HCT116 (cell line): Measurements from ENCODE around the gene PLPPR3. TPM values are rescaled to one million over a fixed set of nuclear protein-coding genes. Genes with fewer than 3 reads are reported as not detected.

ENCODE experiments used
- ATAC-seq: fragments of 200-7000 bp; cut with Tn5 transposase; 2 replicates; pipeline ENCODE4 v1.9.1; 2020; ENCODE audit warnings: mild to moderate bottlenecking, moderate library complexity
- BruUV-seq: library from RNA; stranded (reverse); fragments of 400-500 nt; replicated peaks from 2 replicates; lab custom pipeline; 2021; lab: Mats Ljungman, UMichigan
- CTCF ChIA-PET: fragments of 300-600 bp; sonication (Branson Sonifier 250); formaldehyde crosslinking; loops from one replicate; lab custom pipeline; 2021; ENCODE audit warnings: antibody characterized with exemption; lab: Charles Lee
- POLR2A ChIA-PET: fragments of 300-600, 350-600 bp; sonication (Branson Sonifier 250); formaldehyde crosslinking; loops from one replicate; lab custom pipeline; 2021; ENCODE audit warnings: antibody characterized with exemption; lab: Charles Lee
- RAD21 ChIA-PET, 2 experiments: fragments of 300-600 bp; sonication (Branson Sonifier 250); formaldehyde crosslinking; loops; one replicate each; lab custom pipeline; 2023; ENCODE audit warnings: low total read pairs in 2 of 2; ENCODE audit not compliant: uncharacterized antibody in 2 of 2, unreplicated experiment in 2 of 2, low non-redundant PET in 1 of 2; lab: Charles Lee
- DNase-seq: peaks from one replicate; pipeline ENCODE4 v3.0.0-alpha.2; 2010; ENCODE audit warnings: low read depth, low spot score
- H2AFZ ChIP-seq: fragments of 200-600 bp; shearing (Covaris generic), sonication (generic); 2 replicates; pipeline ENCODE4 v1.6.1; 2017; ENCODE audit warnings: low read depth, mixed run types, mixed read lengths, antibody characterized with exemption, low read length; ENCODE audit not compliant: poor library complexity, severe bottlenecking
- H3K27ac ChIP-seq: 2 replicates; pipeline ENCODE4 v1.5.1; 2012; ENCODE audit warnings: low read depth, low read length
- H3K27me3 ChIP-seq: fragments of 200-600 bp; sonication (generic); 2 replicates; pipeline ENCODE4 v1.6.1; 2016; ENCODE audit warnings: mixed run types, low read length, mixed read lengths; ENCODE audit not compliant: insufficient read depth
- H3K36me3 ChIP-seq, 2 experiments: fragments of 200-500 bp in 1 of 2; fragments of 200-600 bp in 1 of 2; sonication (Bioruptor generic) in 1 of 2; sonication (generic) in 1 of 2; 2 replicates each; pipeline versions ENCODE4 v1.5.1 to v1.6.1; 2014 to 2016; ENCODE audit warnings: low read length in 2 of 2, inconsistent platforms in 1 of 2, mixed read lengths in 1 of 2, mixed run types in 1 of 2; ENCODE audit not compliant: insufficient read depth in 2 of 2, control insufficient read depth in 1 of 2
- H3K4me1 ChIP-seq, 2 experiments: fragments of 200-600 bp in 1 of 2; sonication (generic) in 1 of 2; 2 replicates each; pipeline versions ENCODE4 v1.5.1 to v1.6.1; 2012 to 2017; ENCODE audit warnings: low read length in 2 of 2, inconsistent platforms in 1 of 2, mild to moderate bottlenecking in 1 of 2, mixed read lengths in 1 of 2, mixed run types in 1 of 2, moderate library complexity in 1 of 2; ENCODE audit not compliant: insufficient read depth in 2 of 2, control insufficient read depth in 1 of 2
- H3K4me2 ChIP-seq: fragments of 200-600 bp; sonication (generic); 2 replicates; pipeline ENCODE4 v1.6.1; 2017; ENCODE audit warnings: mixed run types, low read length, mixed read lengths
- H3K4me3 ChIP-seq, 2 experiments: fragments of 200-600 bp in 1 of 2; sonication (generic) in 1 of 2; replicated peaks in 1 of 2; 2 replicates each; pipeline ENCODE4 v1.5.1; 2011 to 2016; ENCODE audit warnings: low read length in 2 of 2, control low read depth in 1 of 2, low read depth in 1 of 2, mild to moderate bottlenecking in 1 of 2, mixed read lengths in 1 of 2, mixed run types in 1 of 2
- H3K79me2 ChIP-seq: fragments of 200-600 bp; sonication (generic); 2 replicates; pipeline ENCODE4 v1.6.1; 2017; ENCODE audit warnings: mild to moderate bottlenecking, mixed run types, low read length, moderate library complexity, mixed read lengths; ENCODE audit not compliant: insufficient read depth
- H3K9ac ChIP-seq: fragments of 200-600 bp; sonication (generic); 2 replicates; pipeline ENCODE4 v1.6.1; 2016; ENCODE audit warnings: low read length, mixed read lengths
- H3K9me2 ChIP-seq: fragments of 200-600 bp; sonication (generic), shearing (Covaris generic); 2 replicates; pipeline ENCODE4 v1.6.1; 2017; ENCODE audit warnings: mixed run types, mild to moderate bottlenecking, moderate library complexity; ENCODE audit not compliant: insufficient read depth
- H3K9me3 ChIP-seq, 2 experiments: fragments of 200-500 bp in 1 of 2; fragments of 200-600 bp in 1 of 2; sonication (Bioruptor generic) in 1 of 2; sonication (generic) in 1 of 2; 2 replicates each; pipeline ENCODE4 v1.6.1; 2014 to 2017; ENCODE audit warnings: low read length in 2 of 2, mixed read lengths in 2 of 2, inconsistent platforms in 1 of 2, low read depth in 1 of 2, mild to moderate bottlenecking in 1 of 2, mixed run types in 1 of 2, moderate library complexity in 1 of 2; ENCODE audit not compliant: control insufficient read depth in 1 of 2, insufficient read depth in 1 of 2
- H4K20me1 ChIP-seq: fragments of 200-600 bp; sonication (generic), shearing (Covaris generic); 2 replicates; pipeline ENCODE4 v1.6.1; 2017; ENCODE audit warnings: mixed run types, mild to moderate bottlenecking, moderate library complexity; ENCODE audit not compliant: insufficient read depth
- ATF3 ChIP-seq: IDR thresholded peaks from 2 replicates; pipeline ENCODE4 v1.6.1; 2012
- CBX3 ChIP-seq: IDR thresholded peaks from 2 replicates; pipeline ENCODE4 v1.6.1; 2012; ENCODE audit warnings: low read depth
- CTCF ChIP-seq, 3 experiments: fragments of 200-600 bp in 1 of 3; sonication (generic) in 1 of 3; IDR thresholded peaks in 2 of 3; conservative IDR thresholded peaks in 1 of 3; 2 replicates each; pipeline ENCODE4 v1.5.1; 2012 to 2017; ENCODE audit warnings: low read depth in 2 of 3, low read length in 2 of 3, antibody characterized with exemption in 1 of 3, borderline replicate concordance in 1 of 3, control low read depth in 1 of 3, mild to moderate bottlenecking in 1 of 3, mixed read lengths in 1 of 3, mixed run types in 1 of 3, moderate library complexity in 1 of 3; ENCODE audit not compliant: insufficient read depth in 1 of 3
- EGR1 ChIP-seq: IDR thresholded peaks from 2 replicates; pipeline ENCODE4 v1.6.1; 2012; ENCODE audit warnings: low read depth
- ELF1 ChIP-seq: IDR thresholded peaks from 2 replicates; pipeline ENCODE4 v1.6.1; 2012; ENCODE audit warnings: low read depth, borderline replicate concordance
- EZH2 ChIP-seq: fragments of 200-600 bp; sonication (generic); IDR thresholded peaks from 2 replicates; pipeline ENCODE4 v1.6.1; 2017; ENCODE audit warnings: antibody characterized with exemption, mixed run types
- EZH2phosphoT487 ChIP-seq: fragments of 200-600 bp; IDR thresholded peaks from 2 replicates; pipeline ENCODE4 v1.6.1; 2018; ENCODE audit warnings: antibody characterized with exemption, borderline replicate concordance
- FOSL1 ChIP-seq: IDR thresholded peaks from 2 replicates; pipeline ENCODE4 v1.6.1; 2012; ENCODE audit warnings: low read depth
- JUND ChIP-seq: IDR thresholded peaks from 2 replicates; pipeline ENCODE4 v1.6.1; 2012
- POLR2A ChIP-seq: IDR thresholded peaks from 2 replicates; pipeline ENCODE4 v1.7.0; 2011; ENCODE audit warnings: borderline replicate concordance; ENCODE audit not compliant: insufficient read depth, insufficient read length; ENCODE audit errors: extremely low read depth
- POLR2AphosphoS5 ChIP-seq: IDR thresholded peaks from 2 replicates; pipeline ENCODE4 v1.6.1; 2011; ENCODE audit warnings: mild to moderate bottlenecking, low read depth, low read length, moderate library complexity
- SIN3A ChIP-seq: IDR thresholded peaks from 2 replicates; pipeline ENCODE4 v1.6.1; 2012; ENCODE audit warnings: low read depth
- SRF ChIP-seq: IDR thresholded peaks from 2 replicates; pipeline ENCODE4 v1.6.1; 2012; ENCODE audit warnings: low read depth
- TCF7L2 ChIP-seq: IDR thresholded peaks from 2 replicates; pipeline ENCODE4 v1.7.0; 2011; ENCODE audit warnings: borderline replicate concordance, inconsistent platforms; ENCODE audit not compliant: insufficient read depth, insufficient read length; ENCODE audit errors: extremely low read depth
- YY1 ChIP-seq: IDR thresholded peaks from 2 replicates; pipeline ENCODE4 v1.6.1; 2011; ENCODE audit warnings: low read length, low read depth, moderate library complexity, mild to moderate bottlenecking; ENCODE audit not compliant: insufficient replicate concordance; ENCODE audit errors: extremely low read depth
- ZBTB33 ChIP-seq: IDR thresholded peaks from 2 replicates; pipeline ENCODE4 v1.6.1; 2011; ENCODE audit warnings: mild to moderate bottlenecking, low read length, moderate library complexity; ENCODE audit not compliant: insufficient replicate concordance; ENCODE audit errors: extremely low read depth
- ZFX ChIP-seq: fragments of 450-650 bp; IDR thresholded peaks from 2 replicates; pipeline ENCODE4 v1.6.1; 2017
- ZNF274 ChIP-seq: fragments of 200-500 bp; sonication (Bioruptor generic); IDR thresholded peaks from 2 replicates; pipeline ENCODE4 v1.6.1; 2014; ENCODE audit warnings: mild to moderate bottlenecking, low read depth, low read length, inconsistent platforms
- intact Hi-C: fragments of 100-400 bp; cut with micrococcal nuclease; formaldehyde crosslinking; loops from 2 replicates; pipeline ENCODE4 v1.10.0; 2022
- total RNA-seq: library from RNA; stranded (reverse); gene quantifications from one replicate; pipeline ENCODE4 v1.2.1, GENCODE V29; 2021; ENCODE audit not compliant: unreplicated experiment
- TF ChIP-seq, protein P1 (sequence below): IDR thresholded peaks from 2 replicates; pipeline ENCODE4 v1.6.1; 2012; ENCODE audit warnings: low read depth
- TF ChIP-seq, protein P2 (sequence below): IDR thresholded peaks from 2 replicates; pipeline ENCODE4 v1.6.1; 2012

PLPPR3 gene
- total RNA-seq, 1 experiment from 2014 or later = 0.27 TPM

- H2AFZ ChIP-seq = no peak overlapping the region
- no peak overlapping the region for H3K4me2 ChIP-seq
- no peaks in the 10 kb centered on the region for H3K9me3 ChIP-seq
- RAD21 ChIA-PET = no interaction called here
- intact Hi-C loops = no loop called here
- H3K79me2 ChIP-seq = no peaks in the 10 kb centered on the region
- peaks cover 18 to 25% of the 10 kb centered on the region in 2 experiments for H3K4me1 ChIP-seq
- H3K9me2 ChIP-seq = no peaks in the 10 kb centered on the region
- no peaks in the 10 kb centered on the region for H3K27me3 ChIP-seq
- ATAC-seq = no peak
- no TSS peak for BruUV-seq
- no peaks in the 10 kb centered on the region for H3K36me3 ChIP-seq
- CTCF ChIA-PET = interaction anchor here (0.6 kb wide), 1 partner anchor 25 kb away, joined by 3 read pairs; no protein-coding TSS in a partner anchor
- H4K20me1 ChIP-seq = no peaks in the 10 kb centered on the region
- no peak overlapping the region for H3K27ac ChIP-seq
- TF ChIP-seq CTCF (IDR thresholded peaks at IDR 0.05 in 2 of 3, conservative IDR thresholded peaks at IDR 0.05 in 1 of 3; ENCODE audit: borderline replicate concordance in 1 of 3, insufficient read depth in 1 of 3, low read depth in 2 of 3, low read length in 2 of 3) = no peak
- no peak for TF ChIP-seq ELF1
- no peak for TF ChIP-seq EGR1
- no peak for TF ChIP-seq ATF3
- no peak for TF ChIP-seq ZNF274
- TF ChIP-seq TCF7L2 = no peak
- TF ChIP-seq EZH2 = no peak
- no peak for TF ChIP-seq FOSL1
- TF ChIP-seq ZBTB33 = no peak
- no peak for TF ChIP-seq POLR2A
- no peak for TF ChIP-seq ZFX
- TF ChIP-seq, protein P1, sequence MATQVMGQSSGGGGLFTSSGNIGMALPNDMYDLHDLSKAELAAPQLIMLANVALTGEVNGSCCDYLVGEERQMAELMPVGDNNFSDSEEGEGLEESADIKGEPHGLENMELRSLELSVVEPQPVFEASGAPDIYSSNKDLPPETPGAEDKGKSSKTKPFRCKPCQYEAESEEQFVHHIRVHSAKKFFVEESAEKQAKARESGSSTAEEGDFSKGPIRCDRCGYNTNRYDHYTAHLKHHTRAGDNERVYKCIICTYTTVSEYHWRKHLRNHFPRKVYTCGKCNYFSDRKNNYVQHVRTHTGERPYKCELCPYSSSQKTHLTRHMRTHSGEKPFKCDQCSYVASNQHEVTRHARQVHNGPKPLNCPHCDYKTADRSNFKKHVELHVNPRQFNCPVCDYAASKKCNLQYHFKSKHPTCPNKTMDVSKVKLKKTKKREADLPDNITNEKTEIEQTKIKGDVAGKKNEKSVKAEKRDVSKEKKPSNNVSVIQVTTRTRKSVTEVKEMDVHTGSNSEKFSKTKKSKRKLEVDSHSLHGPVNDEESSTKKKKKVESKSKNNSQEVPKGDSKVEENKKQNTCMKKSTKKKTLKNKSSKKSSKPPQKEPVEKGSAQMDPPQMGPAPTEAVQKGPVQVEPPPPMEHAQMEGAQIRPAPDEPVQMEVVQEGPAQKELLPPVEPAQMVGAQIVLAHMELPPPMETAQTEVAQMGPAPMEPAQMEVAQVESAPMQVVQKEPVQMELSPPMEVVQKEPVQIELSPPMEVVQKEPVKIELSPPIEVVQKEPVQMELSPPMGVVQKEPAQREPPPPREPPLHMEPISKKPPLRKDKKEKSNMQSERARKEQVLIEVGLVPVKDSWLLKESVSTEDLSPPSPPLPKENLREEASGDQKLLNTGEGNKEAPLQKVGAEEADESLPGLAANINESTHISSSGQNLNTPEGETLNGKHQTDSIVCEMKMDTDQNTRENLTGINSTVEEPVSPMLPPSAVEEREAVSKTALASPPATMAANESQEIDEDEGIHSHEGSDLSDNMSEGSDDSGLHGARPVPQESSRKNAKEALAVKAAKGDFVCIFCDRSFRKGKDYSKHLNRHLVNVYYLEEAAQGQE = no peak
- TF ChIP-seq YY1 = no peak
- no peak for TF ChIP-seq SIN3A
- TF ChIP-seq EZH2phosphoT487 = no peak
- TF ChIP-seq SRF = no peak
- no peak for TF ChIP-seq JUND
- no peak for TF ChIP-seq POLR2AphosphoS5
- TF ChIP-seq, protein P2, sequence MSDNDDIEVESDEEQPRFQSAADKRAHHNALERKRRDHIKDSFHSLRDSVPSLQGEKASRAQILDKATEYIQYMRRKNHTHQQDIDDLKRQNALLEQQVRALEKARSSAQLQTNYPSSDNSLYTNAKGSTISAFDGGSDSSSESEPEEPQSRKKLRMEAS = no peak
- no peak for TF ChIP-seq CBX3
- TF ChIP-seq, all 23 proteins: peak for 0
- Histone ChIP-seq H3K4me3 (no peak overlapping the region), H3K9ac (no peak overlapping the region)
- POLR2A ChIA-PET = no interaction called here
- no peak for DNase-seq
Observed at GRCh38 chr19:855142-855541, 33.4 kb upstream of the PLPPR3 start.
